MM.1S (cell line): ENCODE measurements around the gene TTYH2.

Source experiments
- DNase-seq: peaks from one replicate; pipeline ENCODE4 v3.0.0-alpha.2; 2015
- H2AFZ ChIP-seq: fragments of 300-600 bp; sonication (generic); 2 replicates; pipeline ENCODE4 v1.6.0; 2016; ENCODE audit warnings: antibody characterized with exemption, low read length
- H3F3A ChIP-seq: fragments of 300-600 bp; sonication (generic); 2 replicates; pipeline ENCODE4 v1.6.1; 2016; ENCODE audit warnings: mild to moderate bottlenecking, antibody characterized with exemption, low read length, moderate library complexity, mixed read lengths; ENCODE audit not compliant: insufficient read depth
- H3K27ac ChIP-seq: fragments of 300-600 bp; sonication (generic); 2 replicates; pipeline ENCODE4 v1.5.1; 2016; ENCODE audit warnings: mild to moderate bottlenecking, low read length
- H3K27me3 ChIP-seq: fragments of 300-600 bp; sonication (generic); replicated peaks from 2 replicates; pipeline ENCODE4 v1.6.0; 2016; ENCODE audit warnings: low read length; ENCODE audit not compliant: insufficient read depth
- H3K36me3 ChIP-seq: fragments of 300-600 bp; sonication (generic); replicated peaks from 2 replicates; pipeline ENCODE4 v1.6.1; 2016; ENCODE audit warnings: mild to moderate bottlenecking, low read length, mixed read lengths; ENCODE audit not compliant: insufficient read depth
- H3K4me1 ChIP-seq: fragments of 300-600 bp; sonication (generic); 2 replicates; pipeline ENCODE4 v1.6.1; 2016; ENCODE audit warnings: low read length, mixed read lengths
- H3K4me2 ChIP-seq: fragments of 300-600 bp; sonication (generic); 2 replicates; pipeline ENCODE4 v1.6.0; 2016; ENCODE audit warnings: low read depth, low read length
- H3K4me3 ChIP-seq: fragments of 300-600 bp; sonication (generic); 2 replicates; pipeline ENCODE4 v1.5.1; 2016; ENCODE audit warnings: low read length, mixed read lengths
- H3K79me2 ChIP-seq: fragments of 300-600 bp; sonication (generic); 2 replicates; pipeline ENCODE4 v1.6.1; 2016; ENCODE audit warnings: mixed run types, low read length, mixed read lengths
- H3K9ac ChIP-seq: fragments of 300-600 bp; sonication (generic); 2 replicates; pipeline ENCODE4 v1.6.1; 2016; ENCODE audit warnings: low read length, mixed read lengths
- H3K9me2 ChIP-seq: fragments of 300-600 bp; sonication (generic); replicated peaks from 2 replicates; pipeline ENCODE4 v1.6.1; 2016; ENCODE audit warnings: mild to moderate bottlenecking, low read length, mixed read lengths; ENCODE audit not compliant: insufficient read depth
- H3K9me3 ChIP-seq: fragments of 300-600 bp; sonication (generic); replicated peaks from 2 replicates; pipeline ENCODE4 v1.6.1; 2016; ENCODE audit warnings: mild to moderate bottlenecking, low read length, mixed read lengths; ENCODE audit not compliant: insufficient read depth
- H4K20me1 ChIP-seq: fragments of 300-600 bp; sonication (generic); 2 replicates; pipeline ENCODE4 v1.6.1; 2016; ENCODE audit warnings: mild to moderate bottlenecking, low read length, moderate library complexity, mixed read lengths; ENCODE audit not compliant: insufficient read depth
- EZH2 ChIP-seq: fragments of 300-600 bp; sonication (generic); optimal IDR thresholded peaks from 2 replicates; pipeline ENCODE3; 2017; ENCODE audit warnings: low read depth, mild to moderate bottlenecking, antibody characterized with exemption, low read length, mixed read lengths
- EZH2phosphoT487 ChIP-seq: fragments of 300-600 bp; sonication (generic); IDR thresholded peaks from 2 replicates; pipeline ENCODE4 v1.6.1; 2018; ENCODE audit warnings: antibody characterized with exemption, low read length
- TF ChIP-seq, protein P1 (sequence below): fragments of 300-600 bp; sonication (generic); IDR thresholded peaks from 2 replicates; pipeline ENCODE4 v1.5.1; 2016; ENCODE audit warnings: antibody characterized with exemption, low read length, mixed read lengths

The TTYH2 gene

GRCh38 chr17:74197801-74198200, 15.6 kb upstream of the TTYH2 start:
- DNase-seq: no peak
- no peak overlapping the region for H3K4me3 ChIP-seq
- TF ChIP-seq EZH2: no peak
- TF ChIP-seq, protein P1, sequence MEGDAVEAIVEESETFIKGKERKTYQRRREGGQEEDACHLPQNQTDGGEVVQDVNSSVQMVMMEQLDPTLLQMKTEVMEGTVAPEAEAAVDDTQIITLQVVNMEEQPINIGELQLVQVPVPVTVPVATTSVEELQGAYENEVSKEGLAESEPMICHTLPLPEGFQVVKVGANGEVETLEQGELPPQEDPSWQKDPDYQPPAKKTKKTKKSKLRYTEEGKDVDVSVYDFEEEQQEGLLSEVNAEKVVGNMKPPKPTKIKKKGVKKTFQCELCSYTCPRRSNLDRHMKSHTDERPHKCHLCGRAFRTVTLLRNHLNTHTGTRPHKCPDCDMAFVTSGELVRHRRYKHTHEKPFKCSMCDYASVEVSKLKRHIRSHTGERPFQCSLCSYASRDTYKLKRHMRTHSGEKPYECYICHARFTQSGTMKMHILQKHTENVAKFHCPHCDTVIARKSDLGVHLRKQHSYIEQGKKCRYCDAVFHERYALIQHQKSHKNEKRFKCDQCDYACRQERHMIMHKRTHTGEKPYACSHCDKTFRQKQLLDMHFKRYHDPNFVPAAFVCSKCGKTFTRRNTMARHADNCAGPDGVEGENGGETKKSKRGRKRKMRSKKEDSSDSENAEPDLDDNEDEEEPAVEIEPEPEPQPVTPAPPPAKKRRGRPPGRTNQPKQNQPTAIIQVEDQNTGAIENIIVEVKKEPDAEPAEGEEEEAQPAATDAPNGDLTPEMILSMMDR: no peak
- TF ChIP-seq EZH2phosphoT487: no peak
- H3K27me3 ChIP-seq: peaks cover 95% of the 10 kb centered on the region
- no peaks in the 10 kb centered on the region for H3K4me1 ChIP-seq
- H3K9me2 ChIP-seq: no peaks in the 10 kb centered on the region
- H3F3A ChIP-seq: no peaks in the 10 kb centered on the region
- H3K9me3 ChIP-seq: no peaks in the 10 kb centered on the region
- no peak overlapping the region for H3K27ac ChIP-seq
- no peaks in the 10 kb centered on the region for H4K20me1 ChIP-seq
- H2AFZ ChIP-seq: no peak overlapping the region
- no peak overlapping the region for H3K9ac ChIP-seq
- H3K4me2 ChIP-seq: no peak overlapping the region
- no peaks in the 10 kb centered on the region for H3K79me2 ChIP-seq
- H3K36me3 ChIP-seq: no peaks in the 10 kb centered on the region

DNA sequence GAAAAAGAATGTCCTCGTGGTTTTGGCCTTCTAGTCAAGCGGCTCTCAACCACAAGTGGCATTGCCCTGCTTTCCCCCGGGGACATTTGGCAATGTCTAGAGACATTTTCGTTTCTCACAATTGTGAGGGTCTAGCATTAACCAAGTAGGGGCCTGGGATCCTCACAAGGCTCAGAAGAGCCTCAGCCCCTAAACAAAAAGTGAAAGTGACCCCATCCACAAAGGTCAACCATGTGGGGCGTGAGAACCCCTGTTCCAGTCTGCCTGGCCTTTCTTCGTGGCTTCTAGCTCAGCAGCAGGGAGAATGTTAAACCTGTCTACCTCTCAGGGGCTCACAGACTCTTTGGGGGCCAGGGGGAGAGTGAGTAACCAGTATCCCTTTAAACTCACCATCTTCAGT, 14.7 kb upstream of the TTYH2 start:
- H3K36me3 ChIP-seq: no peaks in the 10 kb centered on the region
- H3K9me3 ChIP-seq: no peaks in the 10 kb centered on the region
- H3K9me2 ChIP-seq: no peaks in the 10 kb centered on the region
- peaks cover 90% of the 10 kb centered on the region for H3K27me3 ChIP-seq
- no peaks in the 10 kb centered on the region for H3K4me1 ChIP-seq
- DNase-seq: no peak
- H3F3A ChIP-seq: no peaks in the 10 kb centered on the region
- peaks cover 2% of the 10 kb centered on the region for H3K79me2 ChIP-seq
- no peak overlapping the region for H3K27ac ChIP-seq
- TF ChIP-seq EZH2 (no peak), EZH2phosphoT487 (no peak)
- TF ChIP-seq, protein P1: no peak
- no peaks in the 10 kb centered on the region for H4K20me1 ChIP-seq
- no peak overlapping the region for H3K4me3 ChIP-seq
- no peak overlapping the region for H3K4me2 ChIP-seq
- H2AFZ ChIP-seq: no peak overlapping the region
- H3K9ac ChIP-seq: no peak overlapping the region

DNA sequence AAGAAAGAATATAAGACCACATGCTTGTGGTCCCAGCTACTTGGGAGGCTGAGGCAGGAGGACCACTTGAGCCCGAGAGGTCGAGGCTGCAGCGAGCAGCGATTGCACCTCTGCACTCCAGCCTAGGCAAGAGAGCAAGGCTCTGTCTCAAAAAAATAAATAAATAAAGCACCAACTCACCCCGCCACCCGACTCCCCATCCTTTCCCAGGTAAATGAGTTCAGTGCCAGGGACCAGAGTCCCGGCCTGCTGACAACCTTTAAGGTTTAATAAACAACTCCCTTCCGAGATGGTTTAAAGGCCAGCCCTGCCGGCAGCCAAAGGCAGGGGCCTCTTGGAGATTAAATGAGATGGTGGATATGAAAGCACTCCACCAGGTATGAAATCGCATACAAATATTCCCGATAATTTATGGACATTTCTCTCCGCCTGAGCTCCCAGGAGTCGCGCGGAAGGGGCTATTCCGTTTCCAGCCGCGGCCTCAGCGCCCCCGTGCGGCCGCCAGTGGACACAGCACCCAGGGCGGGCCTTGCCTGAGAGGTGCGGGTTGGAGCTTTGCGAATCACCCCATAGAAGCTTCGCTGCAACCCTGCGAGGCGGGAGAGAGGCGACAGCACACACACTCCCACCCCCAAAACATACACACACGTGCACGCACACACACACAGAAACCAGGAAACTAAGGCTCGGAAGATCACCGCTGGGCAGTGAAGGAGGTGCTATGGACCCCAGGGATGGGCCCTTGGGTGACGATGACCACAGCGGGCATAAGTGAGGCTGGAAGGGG, 13.9 kb upstream of the TTYH2 start:
- Histone ChIP-seq H3K27me3 (peaks cover 82% of the 10 kb centered on the region), H3K4me1 (no peaks in the 10 kb centered on the region), H4K20me1 (no peaks in the 10 kb centered on the region), H3K9me2 (no peaks in the 10 kb centered on the region), H3F3A (no peaks in the 10 kb centered on the region), H3K4me2 (peak overlapping the region; percentile 33), H3K9me3 (no peaks in the 10 kb centered on the region), H3K36me3 (no peaks in the 10 kb centered on the region; the same call in 1 of the 2 replicates), H3K27ac (no peak overlapping the region), H2AFZ (peak overlapping the region; percentile 28; the same call in 1 of the 2 replicates), H3K79me2 (peaks cover 10% of the 10 kb centered on the region), H3K9ac (no peak overlapping the region), H3K4me3 (peak overlapping the region; percentile 19; the same call in 1 of the 2 replicates)
- DNase-seq: peak; percentile 52
- TF ChIP-seq, protein P1: peak; percentile 98
- TF ChIP-seq EZH2phosphoT487: no peak
